HS-5 (cell line): ENCODE measurements around the gene SMG6.
"Not testable (repeated sequence)": the region's sequence is repeated elsewhere in the genome, so short reads cannot be mapped to it uniquely, and the experiment has no call there.

Source experiments
- DNase-seq: peaks from one replicate; pipeline ENCODE4 v3.0.0-alpha.2; 2012; ENCODE audit warnings: low read depth

The SMG6 gene

DNA sequence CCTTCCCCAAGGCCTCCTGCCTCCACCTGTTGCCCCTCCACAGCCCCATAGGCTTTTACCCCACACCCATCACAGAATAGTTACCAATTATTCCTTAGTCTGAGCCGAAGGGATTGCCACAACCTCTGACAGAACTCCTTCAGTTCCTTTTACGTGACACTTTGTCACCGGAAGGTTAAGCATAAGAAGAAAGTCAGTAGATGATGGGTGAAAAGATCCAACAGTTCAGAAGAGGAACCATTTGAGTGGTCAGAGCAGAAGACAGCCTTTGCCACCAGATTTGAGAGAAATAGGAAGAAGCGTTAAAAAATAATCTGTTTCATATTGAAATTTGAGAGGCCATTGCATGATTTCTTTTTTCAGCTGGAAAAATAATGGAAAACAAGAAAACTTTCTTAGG, 1.3 kb upstream of the SMG6 start:
- DNase-seq: no peak

DNA sequence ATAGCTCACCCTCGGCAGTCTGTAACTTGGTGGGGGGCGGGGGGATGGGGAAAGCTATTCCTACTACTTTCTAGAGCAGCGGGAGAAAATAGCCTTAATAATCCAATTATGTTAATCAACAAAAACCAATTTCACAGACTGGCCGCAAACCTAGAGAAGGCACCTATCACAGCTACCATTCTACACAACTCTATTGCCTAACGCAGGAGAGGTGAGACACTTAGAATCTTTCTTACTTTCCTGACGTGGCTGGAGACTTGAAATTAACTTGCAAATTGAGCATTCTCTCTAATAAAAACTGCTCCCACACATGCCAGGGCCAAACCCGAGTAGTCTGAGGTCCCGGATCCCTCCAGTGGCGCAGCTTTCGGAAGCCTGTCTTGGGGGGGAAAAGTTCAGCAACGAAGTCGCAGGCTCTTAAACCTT, 794 bp downstream of the SMG6 start:
- no peak for DNase-seq

DNA sequence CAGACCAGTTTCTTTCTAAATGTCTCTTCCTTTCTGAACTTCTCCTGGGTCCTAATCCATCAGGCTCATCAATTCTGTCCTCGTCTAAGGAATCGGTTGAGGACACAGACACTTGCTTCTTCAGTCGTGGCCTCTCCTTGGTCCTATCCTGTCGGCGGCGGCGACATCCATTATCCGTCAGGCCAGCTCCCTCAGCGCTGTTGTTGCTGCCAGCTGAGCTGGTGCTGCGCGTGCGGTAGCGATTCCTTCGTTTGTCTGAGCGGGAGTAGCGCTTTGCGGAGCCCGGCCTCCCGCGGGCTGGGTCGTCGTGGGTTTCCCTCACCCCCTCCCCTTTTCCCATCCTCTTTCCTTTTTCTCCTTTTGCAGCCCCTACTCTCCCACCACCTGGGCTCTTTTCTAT, 3.8 kb downstream of the SMG6 start:
- no peak for DNase-seq

DNA sequence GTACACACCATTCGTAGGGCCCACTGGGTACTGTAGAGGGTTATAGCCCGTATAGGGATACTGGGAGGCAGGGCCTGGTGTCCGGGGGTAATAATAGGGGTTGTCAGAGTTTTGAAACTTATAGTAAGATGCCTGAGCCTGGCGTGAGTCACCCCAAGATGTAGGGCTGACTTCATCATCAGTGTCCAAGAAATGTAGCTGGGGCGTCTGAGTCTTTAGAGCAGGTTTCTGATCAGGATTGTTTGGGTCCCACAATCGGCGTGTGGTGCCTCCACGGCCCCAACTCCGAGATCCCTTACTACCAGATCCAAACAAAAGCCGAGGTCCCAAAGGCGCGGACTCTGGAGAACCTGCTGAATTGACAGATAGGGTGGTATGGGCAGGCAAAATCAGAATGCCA, 4.4 kb downstream of the SMG6 start:
- DNase-seq: no peak

DNA sequence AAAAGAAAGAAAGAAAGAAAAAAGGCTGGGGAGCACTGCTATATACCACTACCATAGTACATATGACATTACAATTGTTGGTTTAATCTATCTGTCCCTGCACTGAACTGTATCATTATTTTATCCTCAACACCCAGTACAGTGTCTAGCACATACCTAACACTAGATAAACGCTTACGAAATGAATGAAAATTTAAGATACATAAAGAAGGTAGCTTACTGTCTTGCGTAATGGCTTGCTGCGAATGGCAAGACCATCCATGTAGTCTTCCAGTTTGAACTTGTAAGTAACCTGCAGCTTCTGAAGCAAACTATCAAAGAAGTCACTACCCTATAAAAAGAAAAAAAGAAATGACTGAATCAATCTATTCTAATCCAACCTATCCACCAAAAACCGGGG, 6.6 kb downstream of the SMG6 start:
- DNase-seq: no peak

DNA sequence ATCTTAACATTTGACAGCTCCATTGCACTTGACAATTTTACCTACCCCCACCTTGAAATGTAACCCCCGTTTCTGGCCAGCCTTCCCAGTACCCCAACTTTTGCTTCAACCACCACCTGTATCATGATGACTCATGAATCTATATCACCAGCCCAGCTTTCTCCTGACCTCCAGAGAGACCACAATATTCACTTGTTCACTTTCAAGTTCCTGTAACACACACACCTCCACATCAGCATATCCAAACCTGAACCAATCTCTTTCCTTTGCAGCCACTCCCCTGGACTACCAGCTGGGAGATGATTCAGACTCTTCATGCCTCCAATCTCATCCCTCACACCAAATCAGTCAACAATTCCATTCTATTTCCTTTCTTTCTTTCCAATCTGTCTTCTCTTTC, 8.0 kb downstream of the SMG6 start:
- DNase-seq: no peak

DNA sequence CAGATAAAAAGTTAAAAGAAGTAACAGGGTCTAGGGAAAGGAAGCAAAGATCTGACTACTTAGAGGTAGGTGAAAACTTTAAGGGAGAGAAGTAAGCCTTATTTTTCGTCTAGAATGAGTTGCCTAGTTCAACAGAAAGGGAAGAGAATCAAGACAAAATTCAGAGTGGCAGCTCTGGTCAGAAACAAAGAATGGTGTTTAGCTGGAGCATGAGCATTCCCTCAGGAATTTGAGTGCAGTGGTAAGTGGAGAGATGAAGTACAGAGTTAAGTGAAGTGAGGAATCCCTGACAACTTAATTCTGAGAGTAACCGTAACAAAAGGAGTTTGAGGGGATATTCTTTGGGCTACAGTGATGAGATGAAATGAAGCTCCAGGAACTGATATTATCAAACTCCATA, 11.5 kb downstream of the SMG6 start:
- DNase-seq: no peak

DNA sequence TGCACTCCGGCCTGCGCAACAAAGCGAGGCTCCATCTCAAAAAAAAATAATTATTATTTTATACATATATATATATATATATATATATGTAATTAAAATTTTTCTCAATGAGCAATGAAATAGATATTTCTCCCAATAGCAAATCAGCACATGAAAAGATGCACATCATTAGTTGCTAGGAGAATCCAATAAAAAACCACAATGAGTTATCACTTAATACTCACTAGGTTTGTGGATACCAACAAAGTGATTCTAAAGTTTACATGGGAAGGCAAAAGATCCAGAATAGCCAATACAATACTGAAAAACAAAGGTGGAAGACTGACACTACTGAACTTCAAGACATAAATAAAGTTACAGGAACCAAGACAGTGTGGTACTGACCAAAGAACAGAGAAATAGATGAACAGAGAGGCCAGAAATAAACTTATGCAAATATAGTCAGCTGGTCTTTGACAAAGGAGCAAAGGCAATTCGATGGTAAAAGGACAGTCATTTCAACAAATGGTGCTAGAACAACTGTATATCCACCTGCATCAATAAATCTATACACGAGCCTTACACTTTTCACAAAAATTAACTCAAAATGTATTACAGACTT, 13.6 kb downstream of the SMG6 start:
- DNase-seq: no peak

DNA sequence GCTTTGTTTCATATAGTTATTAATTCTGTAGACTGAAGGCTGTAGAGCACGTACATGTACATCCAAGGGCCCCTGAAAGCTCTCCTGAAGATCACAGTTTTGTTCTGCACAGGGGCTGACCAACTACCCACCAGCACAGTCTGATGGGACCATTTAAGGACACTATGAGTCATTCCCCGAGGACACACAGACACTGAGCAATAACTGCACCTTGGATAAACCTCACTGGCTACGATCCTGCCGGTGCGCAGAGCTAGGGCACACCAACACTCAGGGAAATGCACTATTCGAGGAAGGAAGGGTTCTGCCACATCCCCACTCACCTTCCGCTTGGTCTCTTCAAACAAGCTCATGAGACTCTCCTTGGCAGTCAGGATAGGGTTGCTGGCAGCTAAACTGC, 20.3 kb downstream of the SMG6 start:
- DNase-seq: no peak

DNA sequence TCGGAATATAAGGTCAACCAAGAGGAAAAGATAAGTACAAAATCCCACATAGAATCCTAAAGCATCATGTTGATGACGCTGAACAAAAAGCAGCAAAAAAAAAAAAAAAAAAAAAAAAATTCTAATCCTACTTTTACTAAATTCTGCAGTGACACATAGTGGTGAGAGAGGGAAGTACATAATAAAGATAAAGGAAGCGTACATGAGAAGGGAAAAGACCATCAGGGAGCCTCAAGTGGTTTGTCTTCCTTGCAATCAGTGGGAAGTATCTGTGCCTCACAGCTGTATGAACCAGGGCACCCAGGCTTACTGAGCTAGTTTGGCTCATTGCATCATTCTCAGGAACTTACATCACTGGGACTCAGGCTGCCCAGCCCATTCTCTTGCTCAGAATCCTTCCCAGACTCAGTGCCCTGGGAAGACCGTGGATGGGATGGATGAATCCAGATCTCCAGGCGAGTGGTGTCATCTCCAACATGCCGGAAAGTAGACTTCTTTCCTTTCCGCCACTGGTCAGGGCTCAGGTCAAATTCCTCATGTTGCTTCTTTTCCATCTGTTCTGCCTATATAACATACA, 21.2 kb downstream of the SMG6 start:
- peak; percentile 71 for DNase-seq

DNA sequence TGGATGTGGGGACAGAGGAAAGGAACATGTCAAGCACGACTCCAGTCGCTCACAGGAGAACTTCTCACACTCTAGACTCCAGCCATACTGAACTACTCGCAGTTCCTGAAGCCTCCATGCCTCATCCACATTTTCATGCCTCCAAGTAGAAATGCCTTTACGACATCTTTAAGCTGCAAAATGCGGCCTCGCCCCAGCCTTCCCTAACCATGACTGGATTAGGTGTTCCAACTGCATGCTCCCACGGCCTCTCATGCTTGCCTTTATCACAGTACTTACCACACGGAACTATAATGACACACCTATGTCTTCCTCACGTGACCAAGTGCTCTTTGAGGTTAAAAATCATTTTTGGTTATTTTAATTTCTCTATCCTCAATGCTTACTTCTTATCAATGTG, 23.9 kb downstream of the SMG6 start:
- no peak for DNase-seq

DNA sequence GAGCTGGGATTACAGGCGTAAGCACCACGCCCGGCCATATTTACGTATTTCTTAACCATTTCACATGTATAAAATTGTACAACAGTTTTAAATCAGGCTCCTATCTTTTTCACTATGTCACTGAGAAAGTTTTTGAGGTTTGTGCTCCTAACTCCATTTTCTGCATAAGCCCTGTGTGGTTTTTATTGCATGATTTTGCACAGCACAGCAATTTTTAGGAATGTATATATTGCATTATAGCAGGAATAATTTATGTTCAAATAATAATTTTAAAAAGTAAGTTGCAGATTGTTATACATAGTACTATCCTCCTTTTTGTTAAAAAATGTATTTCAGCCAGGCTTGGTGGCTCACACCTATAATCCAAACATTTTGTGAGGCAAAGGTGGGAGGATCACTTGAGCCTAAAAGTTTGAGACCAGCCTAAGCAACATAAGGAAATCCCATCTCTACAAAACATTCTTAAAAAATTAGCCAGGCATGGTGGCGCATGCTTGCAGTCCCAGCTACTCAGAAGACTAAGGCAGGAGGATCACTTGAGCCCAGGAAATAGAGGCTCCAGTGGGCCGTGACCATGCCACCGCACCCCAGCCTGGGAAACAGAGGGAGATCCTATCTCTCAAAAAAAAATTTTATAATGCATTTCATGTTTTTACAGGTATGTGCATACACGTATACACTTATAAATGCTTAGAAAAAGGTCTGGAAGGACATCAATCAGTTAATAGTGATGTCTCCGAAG, 26.0 kb downstream of the SMG6 start:
- DNase-seq: no peak

DNA sequence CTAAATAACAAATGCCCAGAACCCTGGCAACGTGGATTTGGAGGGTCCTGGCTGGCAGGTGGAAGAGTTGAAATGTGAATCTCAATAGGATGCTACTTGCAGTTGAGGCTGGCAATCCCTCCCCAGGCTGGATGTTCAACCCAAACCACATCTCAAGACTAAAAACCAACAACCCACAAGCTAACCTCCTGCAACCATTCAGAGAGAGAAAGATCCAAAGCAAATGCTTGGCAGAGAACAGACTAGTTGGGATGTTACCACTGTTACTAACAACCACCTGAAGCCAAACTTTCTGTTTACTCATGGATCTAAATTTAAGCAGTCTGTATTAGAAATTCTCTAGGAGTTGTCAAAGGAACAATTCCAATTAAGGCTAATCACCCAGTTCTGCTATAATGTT, 27.9 kb downstream of the SMG6 start:
- DNase-seq: no peak

DNA sequence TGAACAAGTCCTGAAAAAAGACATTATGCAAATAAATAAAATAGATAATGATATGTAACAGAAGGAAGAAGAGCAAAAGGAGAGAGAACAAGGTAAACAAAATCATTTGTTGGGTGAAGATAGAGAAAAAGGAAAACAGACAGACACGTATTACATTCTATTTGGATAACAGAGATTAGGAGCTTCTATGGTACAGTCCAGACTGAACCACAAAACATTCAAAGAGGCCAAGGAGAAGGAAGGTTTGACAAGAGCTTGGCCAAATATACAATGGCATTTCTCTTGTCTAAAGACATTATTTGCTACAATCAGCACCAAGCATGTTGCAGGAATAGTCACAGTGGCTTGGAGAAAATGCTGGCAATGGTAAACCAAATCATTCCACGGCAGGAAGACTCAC, 29.2 kb downstream of the SMG6 start:
- no peak for DNase-seq

DNA sequence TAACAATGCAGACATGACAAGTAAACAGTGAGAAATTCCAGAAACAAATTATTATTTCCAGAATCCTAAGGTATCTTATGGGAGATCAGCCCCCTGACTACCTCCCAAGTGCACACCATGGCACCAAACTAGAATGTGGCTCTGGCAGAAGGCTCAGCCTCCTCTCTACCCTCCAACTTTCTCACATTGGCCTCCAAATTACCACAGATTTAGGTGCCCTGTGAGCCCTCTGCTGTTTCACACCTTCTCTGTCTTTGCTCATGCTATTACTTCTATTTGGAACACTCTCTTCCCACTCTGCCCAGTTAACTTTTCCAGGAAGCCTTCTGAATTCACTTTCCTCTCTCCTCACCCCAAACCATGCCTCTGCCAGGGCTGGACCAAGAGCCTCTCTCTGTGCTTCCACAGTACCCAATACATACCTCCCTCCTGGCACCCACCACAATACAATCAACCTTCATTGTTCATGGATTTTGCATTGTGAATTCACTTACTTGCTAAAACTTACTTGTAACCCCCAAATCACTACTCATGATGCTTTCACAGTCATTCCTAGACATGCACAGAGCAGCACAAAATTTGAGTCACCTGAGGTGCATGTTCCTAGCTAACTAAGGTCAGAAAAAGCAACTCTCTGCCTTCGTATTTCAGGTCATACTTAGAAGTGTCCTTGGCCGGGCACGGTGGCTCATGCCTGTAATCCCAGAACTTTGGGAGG, 31.4 kb downstream of the SMG6 start:
- DNase-seq: no peak

DNA sequence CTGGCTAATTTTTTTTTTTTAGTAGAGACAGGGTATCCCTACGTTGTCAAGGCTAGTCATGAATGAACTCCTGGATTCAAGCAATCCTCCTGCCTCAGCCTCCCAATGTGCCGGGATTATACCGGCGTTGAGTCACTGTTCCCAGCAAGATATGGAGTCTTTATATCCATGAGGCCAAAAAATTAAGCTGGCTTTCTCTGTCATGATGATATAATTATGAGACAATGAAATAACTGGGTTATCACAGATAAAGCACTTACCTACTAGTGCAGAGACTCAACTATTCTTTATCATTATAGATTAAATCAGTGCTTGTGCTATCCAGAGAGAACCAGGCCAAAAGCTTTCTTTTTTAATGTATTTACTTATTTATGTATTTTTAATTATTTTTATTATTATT, 36.2 kb downstream of the SMG6 start:
- no peak for DNase-seq

DNA sequence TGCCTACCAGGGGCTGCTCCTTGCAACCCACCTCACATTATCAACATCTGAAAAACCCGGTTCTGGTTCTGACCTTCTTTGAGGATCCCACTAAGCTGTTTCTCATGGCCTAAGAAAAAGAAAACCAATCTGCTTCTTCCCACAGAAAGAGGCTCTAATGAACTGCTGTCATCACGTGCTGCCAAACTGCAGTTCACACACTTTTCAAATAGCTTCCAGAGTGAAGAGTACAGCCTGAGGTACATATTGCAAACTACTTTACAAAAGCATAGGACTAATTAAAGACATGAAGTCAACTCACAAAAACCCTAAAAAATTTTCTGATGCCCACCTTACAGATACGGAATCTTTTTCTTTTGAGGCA, 36.7 kb downstream of the SMG6 start:
- DNase-seq: no peak

DNA sequence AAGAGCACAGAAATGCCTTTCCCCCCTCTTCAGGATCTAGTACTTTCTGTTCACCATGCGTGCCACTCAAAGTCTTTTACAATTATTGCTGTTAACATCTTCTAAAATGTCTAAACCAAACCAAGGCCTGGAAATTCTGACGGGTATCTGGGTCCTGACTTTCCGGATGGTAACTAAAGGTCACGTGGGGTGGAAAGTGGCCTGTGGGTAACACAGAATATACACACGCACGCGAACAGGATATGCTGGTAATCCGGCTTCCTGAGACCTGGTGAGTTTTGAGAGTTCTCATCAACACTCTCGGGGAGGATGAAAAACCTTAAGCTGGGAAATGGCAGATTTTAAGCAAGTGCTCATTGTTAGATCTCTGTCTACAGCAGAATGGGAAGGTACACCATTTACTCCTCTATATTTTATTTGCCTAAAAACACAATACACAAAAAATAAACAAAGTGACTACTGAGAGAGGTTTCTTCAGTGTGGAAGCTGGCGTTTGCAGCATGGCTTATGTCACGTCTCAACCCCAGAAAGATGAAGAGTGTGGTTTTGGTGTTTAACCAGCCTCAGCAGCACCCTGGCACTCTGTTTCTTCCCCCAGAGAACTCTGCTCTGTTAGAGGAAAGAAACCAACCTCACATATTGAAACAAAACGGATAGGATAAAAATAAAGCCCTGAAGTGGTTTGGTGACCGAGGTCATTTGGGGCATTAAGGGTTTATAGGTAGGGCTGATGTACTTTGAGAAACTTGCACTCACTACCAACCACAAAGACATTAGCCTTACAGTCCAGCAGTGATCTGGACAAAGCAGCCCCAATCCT, 37.3 kb downstream of the SMG6 start:
- DNase-seq: no peak

DNA sequence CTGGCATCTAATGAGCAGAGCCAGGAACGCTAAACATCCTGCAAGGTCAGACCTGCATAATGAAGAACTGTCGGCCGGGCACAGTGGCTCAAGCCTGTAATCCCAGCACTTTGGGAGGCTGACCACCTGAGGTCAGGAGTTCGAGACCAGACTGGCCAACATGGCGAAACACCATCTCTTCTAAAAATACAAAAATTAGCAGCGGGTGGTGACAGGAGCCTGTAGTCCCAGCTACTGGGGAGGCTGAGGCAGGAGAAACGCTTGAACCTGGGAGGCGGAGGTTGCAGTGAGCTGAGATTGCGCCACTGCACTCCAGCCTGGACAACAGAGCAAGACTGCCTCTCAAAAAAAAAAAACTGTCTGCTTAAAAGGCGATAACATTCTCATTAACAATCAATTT, 38.4 kb downstream of the SMG6 start:
- DNase-seq: not testable (repeated sequence)

DNA sequence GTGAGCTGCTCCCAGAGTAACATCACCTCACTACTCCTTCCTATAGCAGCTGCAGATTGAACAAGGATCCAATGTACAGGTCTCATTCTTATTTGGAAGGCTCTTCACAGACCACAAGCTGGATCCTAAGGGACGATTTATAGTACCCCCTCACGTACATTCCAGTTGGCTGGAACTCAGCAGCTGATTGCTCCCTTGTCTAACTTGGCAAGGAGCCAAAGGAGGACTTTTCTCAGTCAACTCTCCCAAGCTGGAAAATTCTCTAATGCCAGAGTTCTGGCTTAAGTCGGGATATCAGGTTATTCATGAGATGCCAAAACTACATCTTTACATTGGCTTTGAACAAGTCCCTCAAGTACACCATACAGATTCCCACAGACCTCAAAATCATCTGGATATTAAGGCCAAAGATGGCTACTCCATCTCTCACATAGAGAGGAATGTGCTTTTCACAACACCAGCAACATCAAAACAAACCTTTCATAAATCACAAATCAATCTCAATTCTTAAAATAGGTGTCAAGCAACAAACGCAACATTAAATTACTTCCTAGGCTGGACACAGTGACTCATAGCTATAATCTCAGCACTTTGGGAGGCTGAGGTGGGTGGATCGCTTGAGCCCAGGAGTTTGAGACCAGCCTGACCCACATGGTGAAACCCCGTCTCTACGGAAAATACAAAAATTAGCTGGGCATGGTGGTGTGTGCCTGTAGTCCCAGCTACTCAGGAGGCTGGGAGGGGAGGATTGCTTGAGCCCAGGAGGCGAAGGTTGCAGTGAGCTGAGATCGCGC, 39.3 kb downstream of the SMG6 start:
- DNase-seq: no peak
